Retina (tissue), 1 donor: Measurements from ENCODE around the gene DCBLD1.
"Not testable (repeated sequence)": the region's sequence is repeated elsewhere in the genome, so short reads cannot be mapped to it uniquely, and the experiment has no call there.

Experiments used
- DNase-seq: peaks from one replicate; pipeline ENCODE4 v3.0.0-alpha.2; 2016

The DCBLD1 gene

DNA sequence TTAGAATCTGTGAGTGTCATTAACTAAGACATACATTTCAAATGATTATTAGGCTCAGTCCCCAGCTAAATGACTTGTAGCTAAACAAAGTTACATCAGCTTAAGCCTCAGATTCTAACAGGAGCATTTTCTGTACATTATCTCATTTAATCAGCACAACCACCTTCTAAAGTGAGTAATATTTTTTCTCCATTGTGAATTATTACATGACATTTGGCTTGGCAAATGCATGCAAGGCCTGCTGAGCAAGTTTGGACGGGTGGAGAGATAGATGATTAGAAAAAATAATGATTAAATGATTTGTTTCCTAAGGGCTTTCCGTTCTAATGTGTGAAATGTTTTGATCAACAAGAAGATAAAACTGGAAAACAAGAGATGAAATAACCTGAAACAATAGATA lies 20.7 kb downstream of the DCBLD1 start:
- DNase-seq: no peak

DNA sequence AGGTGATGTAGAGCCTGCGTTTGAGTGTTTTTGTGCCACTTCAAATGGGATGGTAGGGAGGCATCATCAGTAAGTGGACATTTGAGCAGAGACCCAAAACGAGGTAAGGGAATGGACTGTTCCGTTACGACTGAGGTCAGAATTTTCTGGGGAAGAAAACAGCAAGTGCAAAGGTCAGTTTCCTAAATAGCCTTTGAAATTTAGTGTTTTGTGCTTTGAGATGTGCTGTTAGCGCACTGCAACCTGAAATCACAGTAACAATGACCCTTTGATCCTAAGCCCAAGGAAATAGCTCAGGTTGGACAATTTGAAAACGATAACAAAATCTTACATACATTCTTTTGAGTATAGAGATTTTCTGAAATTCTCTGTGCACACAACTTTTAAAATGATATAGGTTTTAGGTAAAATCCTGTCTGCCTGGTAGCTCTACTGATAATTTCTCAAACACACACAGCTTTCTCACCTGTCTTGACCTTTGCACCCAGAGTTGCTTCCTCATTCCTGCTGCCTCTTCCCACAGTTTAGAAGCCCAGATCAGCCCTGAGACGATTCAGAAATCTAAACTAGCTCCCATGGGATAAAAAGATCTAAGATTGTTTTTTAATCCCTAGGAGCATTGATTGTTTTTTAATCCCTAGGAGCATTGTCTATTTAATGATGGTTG lies 22.1 kb downstream of the DCBLD1 start:
- no peak for DNase-seq

DNA sequence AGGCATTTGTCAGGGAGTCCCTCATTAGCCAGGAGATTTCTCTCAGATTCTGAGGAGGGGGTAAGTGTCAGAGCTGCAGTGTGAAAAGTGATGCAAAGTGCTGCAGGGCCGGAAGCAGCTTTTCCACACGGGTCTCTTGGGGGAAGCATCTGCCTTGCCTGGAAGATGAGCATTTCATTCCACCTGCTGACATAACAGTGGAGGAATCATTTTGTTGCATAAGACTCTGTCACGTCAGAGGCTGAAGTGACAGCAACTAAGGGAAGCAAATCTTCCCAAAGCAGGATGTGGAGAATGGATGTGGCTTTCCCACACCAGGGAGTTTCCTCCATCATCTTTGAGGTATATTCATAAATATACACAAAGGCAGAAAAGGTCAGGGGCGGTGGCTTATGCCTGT lies 22.8 kb downstream of the DCBLD1 start:
- peak; percentile 28 for DNase-seq

DNA sequence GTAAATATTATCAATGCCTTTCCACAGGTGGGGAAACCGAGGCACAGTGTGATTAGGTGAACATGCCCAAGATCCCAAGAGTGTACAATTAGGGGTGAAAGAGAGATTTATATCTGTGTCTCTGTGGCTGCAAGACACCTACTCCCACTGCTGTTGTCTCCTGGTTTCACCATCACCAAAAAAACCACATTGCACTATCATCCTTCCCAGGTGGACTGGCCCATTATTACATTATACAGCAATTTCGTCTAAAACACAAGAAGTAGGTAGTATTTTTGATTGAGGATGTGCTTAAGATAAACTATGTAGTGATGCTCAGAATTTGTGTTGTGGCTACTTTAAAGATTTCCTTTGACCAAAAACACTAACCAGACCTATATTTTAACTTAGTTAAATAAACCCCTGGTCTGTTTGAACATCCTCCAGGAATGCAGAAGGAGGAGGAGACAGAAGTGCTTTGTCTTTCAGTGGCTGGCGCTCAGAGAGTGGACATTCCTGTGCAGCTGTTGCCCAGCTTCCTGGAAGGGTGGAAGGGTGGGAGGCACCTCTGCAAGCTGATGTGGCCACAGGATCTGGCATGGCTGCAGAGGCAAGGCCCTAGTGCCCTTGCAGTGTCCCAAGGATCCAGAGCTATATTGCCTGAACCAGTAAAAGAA lies 23.8 kb downstream of the DCBLD1 start:
- DNase-seq: no peak

DNA sequence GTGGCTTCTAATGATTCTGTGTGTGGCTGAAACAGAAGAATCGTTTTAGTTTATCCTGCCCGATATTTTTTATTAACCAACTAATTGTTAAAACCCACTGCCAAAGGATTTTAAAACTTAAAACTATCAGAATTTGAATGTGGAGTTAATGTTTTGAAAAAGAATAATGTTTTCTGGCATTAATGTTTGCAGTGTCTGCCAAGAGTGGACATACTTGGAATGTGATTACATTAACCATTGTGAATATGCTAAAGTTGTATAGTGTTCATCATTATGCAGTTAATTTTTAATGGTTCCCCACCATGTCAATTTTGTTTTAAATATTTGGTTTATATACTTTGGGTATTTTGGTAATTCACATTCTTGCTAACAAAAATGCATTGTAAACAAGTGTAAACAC lies 24.4 kb downstream of the DCBLD1 start:
- no peak for DNase-seq

DNA sequence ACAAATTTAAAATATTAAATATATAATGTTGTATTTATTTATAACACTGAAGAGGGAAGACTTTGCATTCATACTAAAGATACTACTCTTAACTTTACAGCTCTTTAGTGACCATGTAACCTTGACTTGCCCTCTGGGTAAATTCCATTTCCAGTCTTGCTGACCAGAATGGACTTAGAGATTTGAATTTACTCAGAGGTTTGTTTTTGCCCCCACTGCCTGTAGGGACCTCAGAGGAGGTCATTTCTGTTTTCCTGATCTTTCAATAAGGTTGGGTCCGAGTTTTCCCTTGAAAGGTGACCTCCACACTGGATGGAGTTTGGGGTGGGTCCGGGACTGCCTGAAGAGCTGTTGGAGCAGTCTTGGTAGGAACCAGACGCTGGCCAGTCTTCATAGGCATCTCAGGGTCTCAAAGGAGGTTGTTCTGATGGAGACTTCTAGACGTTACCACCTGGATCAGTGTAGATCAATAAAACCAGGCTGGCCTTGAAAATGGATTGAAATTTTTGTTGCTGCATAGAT lies 26.0 kb downstream of the DCBLD1 start:
- no peak for DNase-seq

DNA sequence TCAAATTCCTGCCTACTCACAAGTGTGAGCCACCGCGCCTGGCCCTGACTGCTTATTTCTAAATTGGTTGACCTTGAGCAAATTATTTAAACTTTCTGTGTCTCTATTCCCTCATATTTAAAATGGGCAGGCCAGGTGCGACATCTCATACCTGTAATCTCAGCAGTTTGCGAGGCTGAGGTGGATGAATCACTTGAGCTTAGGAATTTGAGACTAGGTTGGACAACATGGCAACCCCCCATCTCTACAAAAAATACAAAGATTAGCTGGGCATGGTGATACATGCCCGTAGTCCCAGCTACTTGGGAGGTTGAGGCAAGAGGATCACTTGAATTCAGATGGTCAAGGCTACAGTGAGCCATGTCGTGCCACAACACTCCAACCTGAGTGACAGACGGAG lies 26.5 kb downstream of the DCBLD1 start:
- no peak for DNase-seq

DNA sequence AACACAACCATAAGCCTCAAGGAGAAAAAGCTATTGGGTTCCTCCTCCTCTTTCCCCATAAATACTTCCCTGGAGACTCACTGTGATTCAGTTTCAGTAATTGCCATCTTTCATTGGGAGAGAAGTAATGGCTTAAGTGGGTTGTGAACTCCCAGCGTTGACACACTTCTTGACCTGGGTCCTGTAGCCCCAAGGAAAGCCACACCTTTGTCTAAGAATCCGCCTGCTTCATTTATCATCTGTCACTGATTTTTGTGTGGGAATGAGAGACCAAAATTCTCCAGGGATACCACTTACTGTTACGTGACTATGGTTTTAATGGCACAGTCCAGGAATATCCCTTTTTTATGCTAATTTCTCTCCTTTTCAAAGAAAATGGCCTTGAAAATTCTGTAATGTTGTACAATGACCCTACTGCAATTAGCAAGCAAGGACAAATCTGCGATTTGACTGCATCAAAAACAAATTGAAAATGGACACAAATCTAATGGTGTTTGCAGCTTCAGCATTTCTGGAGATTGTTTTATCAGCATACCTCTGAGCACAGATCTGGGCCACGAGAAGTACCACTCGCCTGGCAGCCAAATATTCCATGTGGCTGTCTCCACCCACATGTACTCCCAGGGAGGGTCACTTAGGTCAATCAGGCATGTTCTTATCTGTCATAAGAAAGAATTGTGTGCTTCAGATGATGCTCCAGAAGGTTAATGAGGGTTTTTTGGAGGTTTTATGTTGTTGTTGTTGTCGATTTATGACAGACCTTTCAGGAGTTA lies 29.8 kb downstream of the DCBLD1 start:
- DNase-seq: no peak

DNA sequence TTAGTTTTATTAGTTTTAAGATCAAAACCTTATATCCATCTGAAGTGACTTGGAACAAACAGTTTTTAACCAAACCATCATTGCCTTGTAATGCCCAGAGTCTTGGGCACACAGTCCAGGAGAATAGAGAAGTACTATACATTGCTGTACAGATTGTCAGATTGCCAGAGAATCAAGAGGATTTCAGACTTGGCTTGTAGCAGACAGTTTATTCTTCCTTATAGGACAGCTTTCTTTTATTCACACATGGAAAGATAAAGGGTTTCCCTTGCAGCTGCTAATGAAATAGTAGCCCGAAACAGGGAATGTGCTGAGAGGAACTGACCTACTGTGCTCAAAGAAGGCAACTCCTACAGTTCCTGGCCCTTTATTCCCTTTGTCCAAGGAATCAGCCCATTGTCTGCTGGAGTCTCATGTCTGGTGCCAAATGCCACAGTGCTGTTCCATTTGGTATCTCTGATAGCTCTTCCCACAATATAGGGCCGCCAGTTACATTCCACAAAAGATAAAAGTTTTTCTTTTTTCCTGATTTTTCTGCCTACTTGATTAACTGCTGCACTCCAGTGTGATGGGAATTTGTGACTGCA lies 30.6 kb downstream of the DCBLD1 start:
- no peak for DNase-seq

DNA sequence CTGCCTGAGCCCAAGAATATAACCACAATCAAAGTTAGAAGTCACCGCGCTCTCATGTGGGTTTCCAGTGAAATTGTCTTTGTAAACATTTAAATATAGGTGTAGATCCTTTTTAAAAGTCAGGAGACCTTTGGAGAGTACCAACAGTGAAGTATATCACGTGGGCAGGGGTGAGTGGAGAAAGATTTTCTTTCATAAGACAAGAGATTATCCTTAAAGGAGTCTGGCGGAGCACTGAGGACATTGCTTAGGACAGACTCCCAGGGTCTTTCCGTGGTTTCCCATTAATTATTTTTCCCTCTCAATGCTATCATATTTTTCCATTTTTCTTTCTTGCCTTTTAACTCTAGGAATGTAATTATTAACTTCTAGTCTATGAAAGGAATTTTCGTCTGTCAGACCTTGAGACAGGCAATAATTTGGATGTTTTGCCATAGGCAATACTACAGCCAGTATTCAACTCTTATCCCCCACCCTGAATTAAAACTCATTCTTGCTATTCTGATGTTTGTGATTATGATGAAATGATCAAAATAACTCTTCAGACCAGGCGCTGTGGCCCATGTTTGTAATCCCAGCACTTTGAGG lies 31.4 kb downstream of the DCBLD1 start:
- no peak for DNase-seq

DNA sequence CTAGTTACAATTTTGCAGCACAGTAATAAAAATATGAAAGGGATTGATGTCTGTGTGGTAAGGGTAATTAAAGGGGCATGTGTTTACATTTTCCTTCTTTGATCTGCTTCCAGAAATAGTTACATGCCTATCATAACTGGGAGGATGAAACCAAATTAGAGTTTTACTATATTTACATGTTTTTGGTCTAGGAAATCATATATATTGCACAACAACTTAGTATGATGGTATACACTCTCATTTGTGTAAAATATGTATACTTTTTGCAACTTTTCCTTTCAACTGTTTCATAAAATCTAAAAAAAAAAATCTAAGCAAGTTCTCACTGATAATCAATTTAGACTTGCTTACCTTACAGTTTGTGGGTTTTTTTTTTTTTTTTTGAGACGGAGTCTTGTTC lies 32.2 kb downstream of the DCBLD1 start:
- DNase-seq: no peak

DNA sequence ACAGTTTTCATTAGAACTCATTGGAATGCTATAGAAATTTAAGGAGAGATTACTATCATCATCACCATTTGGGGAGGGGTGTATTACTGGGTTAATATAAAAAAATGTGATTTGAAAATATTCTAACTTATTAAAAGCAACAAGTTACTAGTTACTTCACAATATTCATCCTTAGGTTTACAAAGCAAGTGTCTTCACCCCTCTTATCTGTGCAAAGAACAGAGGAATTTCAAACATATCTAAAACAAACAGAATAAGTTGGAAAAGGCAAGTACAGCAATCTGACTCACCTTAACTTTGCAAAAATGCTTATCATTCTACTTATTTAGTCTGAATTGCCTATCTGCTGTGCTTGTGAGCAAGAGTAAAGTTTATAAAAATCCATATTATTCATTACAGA lies 32.9 kb downstream of the DCBLD1 start:
- DNase-seq: no peak

DNA sequence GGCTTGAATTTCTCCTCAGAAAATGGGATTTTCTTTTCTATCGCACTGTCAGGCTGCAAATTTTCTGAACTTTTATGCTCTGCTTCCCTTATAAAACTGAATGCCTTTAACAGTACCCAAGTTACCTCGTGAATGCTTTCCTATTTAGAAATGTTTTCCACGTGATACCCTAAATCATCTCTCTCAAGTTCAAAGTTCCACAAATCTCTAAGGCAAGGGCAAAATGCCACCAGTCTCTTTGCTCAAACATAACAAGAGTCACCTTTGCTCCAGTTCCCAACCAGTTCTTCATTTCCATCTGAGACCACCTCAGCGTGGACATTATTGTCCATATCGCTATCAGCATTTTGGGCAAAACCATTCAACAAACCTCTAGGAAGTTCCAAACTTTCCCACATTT lies 35.5 kb downstream of the DCBLD1 start:
- not testable (repeated sequence) for DNase-seq

DNA sequence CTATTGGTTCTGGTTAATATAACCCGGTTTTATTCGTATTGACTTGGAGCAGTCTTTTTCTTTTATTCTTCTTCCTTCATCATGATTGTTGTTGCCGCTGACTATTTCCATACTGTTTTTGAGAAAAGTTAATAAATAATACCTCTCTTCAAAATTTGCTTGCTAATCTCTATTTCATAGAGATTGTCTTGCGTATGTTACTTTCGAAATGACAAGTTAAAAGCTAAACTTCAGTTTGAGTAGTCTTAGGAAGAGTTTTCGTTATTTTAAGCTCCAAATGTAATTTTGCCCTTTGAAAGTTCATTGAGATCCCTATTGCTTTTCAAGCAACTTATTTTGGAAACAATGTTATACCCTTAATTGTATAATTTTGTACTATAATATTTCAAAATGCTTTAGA lies 36.4 kb downstream of the DCBLD1 start:
- DNase-seq: no peak

DNA sequence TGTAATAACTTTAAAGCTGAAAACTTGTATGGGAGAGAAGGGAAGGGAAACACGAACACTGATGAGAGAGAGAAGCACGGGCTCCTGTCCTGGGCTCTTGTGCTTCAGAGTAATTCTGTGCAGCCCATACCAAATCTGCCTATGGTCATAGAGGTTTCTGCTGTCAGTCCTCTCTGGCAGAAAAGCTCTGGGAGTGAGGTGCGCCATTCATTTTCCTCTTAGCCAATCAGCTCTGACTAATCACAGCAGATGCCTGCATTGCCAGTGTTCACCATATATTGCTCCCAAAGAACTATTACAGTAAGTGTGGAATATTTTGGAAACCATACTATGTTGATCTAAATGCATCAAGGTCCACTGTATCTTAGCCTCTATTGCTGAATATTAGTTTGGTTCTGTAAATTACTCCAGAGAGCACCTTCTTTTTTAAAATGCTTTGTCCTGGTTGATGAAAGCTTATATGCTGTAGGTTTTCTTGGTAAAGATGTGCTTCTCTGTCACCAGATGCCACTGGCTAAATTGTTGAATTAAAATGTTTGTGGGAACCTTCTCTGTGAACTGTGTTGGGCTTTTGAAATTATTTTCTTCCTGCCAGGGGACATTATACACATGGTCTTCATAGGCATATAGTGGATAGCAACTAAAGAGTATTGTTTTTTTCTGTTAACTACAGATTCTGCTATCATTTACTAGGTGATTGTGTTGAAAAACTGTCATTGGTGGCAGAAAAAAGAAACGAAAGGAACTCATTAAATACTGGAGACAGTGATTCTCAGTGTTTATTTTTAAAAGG lies 38.3 kb downstream of the DCBLD1 start:
- DNase-seq: no peak

DNA sequence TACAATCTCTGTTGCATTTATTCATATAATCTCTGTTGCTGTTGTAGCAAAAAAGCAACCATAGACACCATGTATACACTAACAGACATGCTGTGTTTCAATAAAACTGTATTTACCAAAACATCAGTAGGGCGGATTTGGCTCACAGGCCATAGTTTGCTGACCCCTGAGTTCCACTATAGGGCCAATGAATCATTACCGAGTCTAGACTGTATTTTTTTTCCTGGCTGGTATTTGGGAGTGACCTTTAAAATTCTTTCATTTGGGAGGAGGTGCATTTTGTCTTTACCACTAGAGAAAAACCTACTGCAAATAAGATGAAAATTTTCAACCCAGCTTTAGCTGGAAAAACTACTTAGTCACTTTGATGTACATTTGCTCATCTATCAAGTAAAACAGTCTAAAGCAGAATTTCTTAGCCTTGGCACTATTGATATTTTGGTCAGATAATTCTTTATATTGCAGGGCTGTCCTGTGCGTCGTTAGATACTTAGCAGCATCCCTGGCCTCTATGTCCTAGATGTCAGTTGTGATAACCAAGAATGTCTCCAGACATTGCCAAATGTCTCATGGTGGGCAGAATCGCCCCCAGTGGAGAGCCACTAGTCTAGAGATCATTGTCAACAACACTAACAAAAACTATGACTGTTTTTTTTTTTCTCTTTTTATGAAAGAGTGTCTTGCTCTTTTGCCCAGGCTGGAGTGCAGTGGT lies 39.5 kb downstream of the DCBLD1 start:
- DNase-seq: no peak

DNA sequence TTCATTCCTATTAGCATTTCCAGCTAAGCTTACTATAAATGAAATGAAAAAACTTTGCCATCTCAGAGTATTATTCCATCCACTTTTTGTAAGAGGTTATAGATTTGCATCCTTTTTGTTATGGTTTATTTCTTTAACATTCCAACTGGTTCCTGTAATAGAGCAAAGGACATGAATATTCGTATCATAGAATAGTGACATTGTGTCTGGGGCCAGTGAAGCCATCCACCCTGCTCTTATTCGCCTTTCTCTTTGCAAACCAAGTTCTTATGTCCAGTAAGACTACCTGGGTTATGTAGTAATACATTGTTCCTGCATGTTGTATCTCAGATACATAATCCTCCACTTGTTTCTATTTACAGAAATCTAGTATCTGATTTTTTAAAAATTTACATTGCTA lies 43.1 kb downstream of the DCBLD1 start:
- no peak for DNase-seq

DNA sequence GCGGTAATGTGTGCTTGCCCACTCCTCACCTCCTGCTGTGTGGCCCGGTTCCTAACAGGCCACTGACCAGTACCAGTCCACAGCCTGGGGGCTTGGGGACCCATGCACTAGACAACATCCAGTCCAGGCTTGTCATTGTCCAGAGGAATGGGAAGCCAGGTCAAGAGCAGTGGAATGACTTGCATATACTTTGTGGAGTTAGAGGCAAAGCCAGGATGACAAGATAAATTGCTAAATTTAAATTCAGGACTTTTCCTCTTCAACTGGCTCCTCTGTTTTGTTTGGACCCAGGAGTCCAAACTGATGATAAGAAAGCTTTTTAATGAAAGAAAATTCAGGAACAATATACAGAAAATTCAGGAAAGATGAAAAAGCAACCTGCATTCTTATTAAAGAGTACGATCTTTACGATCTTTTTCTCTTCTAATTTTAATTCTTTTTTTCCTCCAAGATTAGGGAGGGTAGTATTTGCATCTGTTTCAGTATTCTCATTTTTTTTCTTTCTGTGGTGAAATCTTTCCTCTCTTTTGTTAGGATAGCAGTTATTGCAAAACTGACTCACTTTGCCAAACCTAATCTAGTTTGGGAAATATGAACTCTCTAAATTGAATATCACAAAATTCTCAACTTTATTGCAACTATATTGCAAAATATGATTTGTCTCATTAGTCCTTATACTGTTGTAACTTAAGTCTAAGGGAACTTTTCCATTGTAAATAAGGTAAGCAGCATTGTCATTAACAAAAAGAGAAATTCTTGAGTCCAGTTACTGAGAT lies 48.2 kb downstream of the DCBLD1 start:
- DNase-seq: no peak

DNA sequence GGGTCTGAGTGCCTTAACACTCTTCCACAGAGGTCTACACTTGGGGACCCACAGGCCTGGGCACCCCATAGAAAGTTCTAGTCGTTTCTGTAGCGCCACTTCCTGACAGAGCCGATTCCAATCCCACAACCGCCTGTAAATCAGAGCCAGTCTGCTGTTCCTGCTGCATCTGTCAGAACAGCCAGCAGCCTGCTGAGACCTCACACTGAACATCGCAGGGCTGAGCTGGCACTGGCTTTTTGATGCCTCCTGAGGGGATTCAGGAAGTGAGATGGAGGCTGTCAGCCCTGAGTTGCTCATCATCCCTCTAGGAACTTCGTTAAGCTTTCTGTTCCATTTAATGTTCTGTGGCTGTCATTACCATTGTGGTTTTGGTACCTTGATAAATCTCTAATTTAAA lies 48.9 kb downstream of the DCBLD1 start:
- DNase-seq: peak; percentile 36

DNA sequence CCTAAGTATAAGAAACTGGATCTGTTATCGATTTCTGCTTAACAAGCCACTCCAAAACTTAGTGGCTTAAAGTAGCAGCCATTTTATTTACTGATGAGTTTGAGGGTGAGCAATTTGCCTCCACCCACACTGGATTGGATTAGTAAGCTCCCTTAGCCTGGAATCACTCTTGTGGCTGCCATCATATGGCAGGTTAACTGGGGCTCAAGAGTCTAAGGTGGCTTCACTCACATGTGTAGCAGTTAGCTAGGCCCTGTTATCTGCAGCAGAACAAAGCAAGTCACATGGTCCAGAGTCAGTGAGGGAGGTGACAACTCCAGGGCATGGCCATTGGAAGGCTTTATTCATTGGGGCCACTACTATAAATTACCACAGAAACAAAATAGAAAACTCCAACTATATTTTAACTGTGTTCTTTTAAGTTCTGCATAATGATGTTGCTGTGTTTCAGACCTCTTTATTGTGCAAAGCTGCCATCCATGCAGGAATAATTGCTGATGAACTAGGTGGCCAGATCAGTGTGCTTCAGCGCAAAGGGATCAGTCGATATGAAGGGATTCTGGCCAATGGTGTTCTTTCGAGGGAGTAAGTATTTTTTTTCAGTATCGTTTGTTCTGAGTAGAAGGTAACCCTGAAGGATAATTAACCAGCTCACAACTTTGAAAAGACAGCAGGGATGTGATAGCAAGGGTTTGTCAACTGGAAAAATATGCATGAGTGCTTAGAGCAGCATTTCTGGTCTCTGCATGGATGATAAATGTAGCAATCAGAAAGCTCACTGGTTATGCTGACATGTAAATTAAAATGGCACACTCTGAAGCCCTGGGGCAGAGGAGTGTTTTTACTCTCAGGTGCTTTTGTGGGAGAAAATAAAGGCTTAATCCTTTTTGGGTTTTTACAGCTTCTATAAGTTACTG lies 49.6 kb downstream of the DCBLD1 start:
- no peak for DNase-seq
